Neuronal stem cell (in vitro differentiated cells): Measurements from ENCODE around the gene SUPT20HL1.

Experiments used
- DNase-seq: peaks from one replicate; pipeline ENCODE4 v3.0.0-alpha.2; 2013; ENCODE audit warnings: low spot score
- H2AFZ ChIP-seq: one replicate; pipeline ENCODE4 v1.6.1; 2013; ENCODE audit warnings: mild to moderate bottlenecking, low read length, inconsistent platforms
- H2AK5ac ChIP-seq: 2 replicates; pipeline ENCODE4 v1.6.1; 2013; ENCODE audit warnings: low read depth, mild to moderate bottlenecking, inconsistent platforms, low read length, moderate library complexity, mixed read lengths
- H2BK120ac ChIP-seq: 2 replicates; pipeline ENCODE4 v1.6.1; 2013; ENCODE audit warnings: low read depth, mild to moderate bottlenecking, inconsistent platforms, low read length, moderate library complexity, mixed read lengths
- H2BK12ac ChIP-seq: one replicate; pipeline ENCODE4 v1.6.1; 2013; ENCODE audit warnings: low read length, inconsistent platforms
- H2BK15ac ChIP-seq: 2 replicates; pipeline ENCODE4 v1.6.1; 2013; ENCODE audit warnings: mild to moderate bottlenecking, low read length, inconsistent platforms, mixed read lengths
- H2BK5ac ChIP-seq: one replicate; pipeline ENCODE4 v1.6.1; 2013; ENCODE audit warnings: inconsistent platforms, mild to moderate bottlenecking, low read length, moderate library complexity
- H3K14ac ChIP-seq: one replicate; pipeline ENCODE4 v1.6.1; 2013; ENCODE audit warnings: low read length, inconsistent platforms
- H3K18ac ChIP-seq: 2 replicates; pipeline ENCODE4 v1.6.1; 2013; ENCODE audit warnings: low read length, inconsistent platforms
- H3K23ac ChIP-seq: 2 replicates; pipeline ENCODE4 v1.6.1; 2013; ENCODE audit warnings: low read depth, mild to moderate bottlenecking, mixed read lengths, low read length, inconsistent platforms; ENCODE audit not compliant: poor library complexity
- H3K27ac ChIP-seq: replicated peaks from 3 replicates; pipeline ENCODE4 v1.5.1; 2013; ENCODE audit warnings: low read length, inconsistent platforms
- H3K27me3 ChIP-seq, 3 experiments: 2 replicates each; pipeline ENCODE4 v1.6.1; 2013; ENCODE audit warnings: low read length in 3 of 3, mild to moderate bottlenecking in 2 of 3, inconsistent platforms in 1 of 3, low read depth in 1 of 3, mixed read lengths in 1 of 3, moderate library complexity in 1 of 3; ENCODE audit not compliant: control insufficient read depth in 3 of 3, insufficient read depth in 3 of 3
- H3K36me3 ChIP-seq, 2 donors: replicated peaks in 1 of 2; 2 replicates each; pipeline ENCODE4 v1.6.1; 2013; ENCODE audit warnings: low read length in 2 of 2; ENCODE audit not compliant: control insufficient read depth in 2 of 2, insufficient read depth in 2 of 2
- H3K4ac ChIP-seq: 2 replicates; pipeline ENCODE4 v1.6.1; 2013; ENCODE audit warnings: inconsistent platforms, mild to moderate bottlenecking, low read length, moderate library complexity
- H3K4me1 ChIP-seq, 2 donors: 1 replicate in 1 of 2; 2 replicates in 1 of 2; pipeline ENCODE4 v1.6.1; 2013; ENCODE audit warnings: low read length in 2 of 2, low read depth in 1 of 2; ENCODE audit not compliant: control insufficient read depth in 2 of 2, insufficient read depth in 1 of 2
- H3K4me2 ChIP-seq: one replicate; pipeline ENCODE4 v1.6.1; 2013; ENCODE audit warnings: mild to moderate bottlenecking, low read length, inconsistent platforms; ENCODE audit not compliant: insufficient read depth, poor library complexity, severe bottlenecking
- H3K4me3 ChIP-seq, 2 donors: 2 replicates each; pipeline ENCODE4 v1.5.1; 2013; ENCODE audit warnings: low read length in 2 of 2, mild to moderate bottlenecking in 2 of 2, inconsistent platforms in 1 of 2, moderate library complexity in 1 of 2
- H3K79me1 ChIP-seq: one replicate; pipeline ENCODE4 v1.6.1; 2013; ENCODE audit warnings: low read depth, mild to moderate bottlenecking, inconsistent platforms, low read length, moderate library complexity
- H3K9ac ChIP-seq: one replicate; pipeline ENCODE4 v1.6.1; 2013; ENCODE audit warnings: mild to moderate bottlenecking, low read depth, low read length, inconsistent platforms; ENCODE audit not compliant: poor library complexity
- H3K9me3 ChIP-seq, 2 donors: replicated peaks in 1 of 2; 2 replicates each; pipeline versions ENCODE3 to v1.6.1; 2013; ENCODE audit warnings: low read length in 2 of 2, mild to moderate bottlenecking in 2 of 2, inconsistent platforms in 1 of 2, low read depth in 1 of 2, mixed read lengths in 1 of 2, moderate library complexity in 1 of 2; ENCODE audit not compliant: control insufficient read depth in 2 of 2, insufficient read depth in 1 of 2
- H4K8ac ChIP-seq: one replicate; pipeline ENCODE4 v1.6.1; 2013; ENCODE audit warnings: low read depth, mild to moderate bottlenecking, inconsistent platforms, low read length, moderate library complexity
- H4K91ac ChIP-seq: one replicate; pipeline ENCODE4 v1.6.1; 2013; ENCODE audit warnings: low read length, low read depth, mild to moderate bottlenecking, inconsistent platforms; ENCODE audit not compliant: poor library complexity
- WGBS, 2 donors: extraction: QIAGEN DNeasy Blood & Tissue Kit; methylation state at CpG; one replicate each; pipeline ENCODE4 v1.1.7; 2013; ENCODE audit warnings: missing lambda C conversion rate in 2 of 2, mixed read lengths in 1 of 2; ENCODE audit not compliant: insufficient read length in 2 of 2, insufficient replicate concordance in 1 of 2; ENCODE audit errors: extremely low coverage in 2 of 2; 5-methylcytosine and 5-hydroxymethylcytosine counted together

The SUPT20HL1 gene

GRCh38 chrX:24335871-24336270, 24.6 kb upstream of the SUPT20HL1 start:
- H3K27me3 ChIP-seq, result peaks cover 0 to 7% (median 0%) of the 10 kb centered on the region in 3 experiments
- H4K91ac ChIP-seq, result no peak overlapping the region
- H2AK5ac ChIP-seq, result no peak overlapping the region
- no peak overlapping the region for H3K18ac ChIP-seq
- no peak overlapping the region for H2BK5ac ChIP-seq
- H2AFZ ChIP-seq, result no peak overlapping the region
- no peaks in the 10 kb centered on the region for H3K9me3 ChIP-seq
- H2BK120ac ChIP-seq, result no peak overlapping the region
- no peak for DNase-seq
- H4K8ac ChIP-seq, result no peak overlapping the region
- no peak overlapping the region for H2BK12ac ChIP-seq
- no peak overlapping the region for H3K4me2 ChIP-seq
- no peak overlapping the region for H3K23ac ChIP-seq
- whole genome bisulfite sequencing, 2 donors, result no CpG with 5 or more reads among the region's 1 CpG
- no peak overlapping the region for H3K4me3 ChIP-seq
- no peaks in the 10 kb centered on the region for H3K36me3 ChIP-seq
- H3K4me1 ChIP-seq, result no peaks in the 10 kb centered on the region
- H3K79me1 ChIP-seq, result no peaks in the 10 kb centered on the region
- H2BK15ac ChIP-seq, result no peak overlapping the region
- H3K27ac ChIP-seq, result no peak overlapping the region
- no peak overlapping the region for H3K9ac ChIP-seq
- no peak overlapping the region for H3K4ac ChIP-seq
- H3K14ac ChIP-seq, result no peak overlapping the region

GRCh38 chrX:24339911-24340310, 20.5 kb upstream of the SUPT20HL1 start:
- H2BK120ac ChIP-seq, result no peak overlapping the region
- H3K14ac ChIP-seq, result no peak overlapping the region
- H3K9me3 ChIP-seq, result no peaks in the 10 kb centered on the region
- no peaks in the 10 kb centered on the region for H3K36me3 ChIP-seq
- DNase-seq, result no peak
- H3K27ac ChIP-seq, result no peak overlapping the region
- no peak overlapping the region for H3K4me3 ChIP-seq
- no peak overlapping the region for H3K18ac ChIP-seq
- no peak overlapping the region for H4K8ac ChIP-seq
- no peak overlapping the region for H2BK12ac ChIP-seq
- no peak overlapping the region for H3K4ac ChIP-seq
- no peak overlapping the region for H3K23ac ChIP-seq
- no peaks in the 10 kb centered on the region for H3K4me1 ChIP-seq
- H2AK5ac ChIP-seq, result no peak overlapping the region
- no peak overlapping the region for H3K4me2 ChIP-seq
- H2AFZ ChIP-seq, result no peak overlapping the region
- no peak overlapping the region for H4K91ac ChIP-seq
- no peak overlapping the region for H2BK5ac ChIP-seq
- no peaks in the 10 kb centered on the region for H3K79me1 ChIP-seq
- no peak overlapping the region for H2BK15ac ChIP-seq
- no peak overlapping the region for H3K9ac ChIP-seq
- peaks cover 0 to 22% (median 0%) of the 10 kb centered on the region in 3 experiments for H3K27me3 ChIP-seq

DNA sequence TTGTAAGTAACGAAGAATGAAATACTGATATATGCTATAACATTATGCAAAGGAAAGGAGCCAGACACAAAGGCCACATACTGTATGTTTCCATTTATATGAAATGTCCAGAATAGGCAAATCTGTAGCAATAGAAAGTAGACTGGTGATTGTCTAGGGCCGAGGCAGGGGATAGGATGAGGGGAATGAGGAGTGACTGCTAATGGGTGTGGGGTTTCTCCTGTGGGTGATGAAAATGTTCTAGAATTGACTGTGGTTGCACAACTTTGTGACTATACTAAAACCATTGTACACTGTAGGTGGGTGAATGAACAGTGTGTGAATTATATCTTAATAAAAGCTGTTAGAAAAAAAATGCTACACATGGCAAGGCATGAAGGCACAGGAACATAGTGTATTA, 19.9 kb upstream of the SUPT20HL1 start:
- Histone ChIP-seq H2AK5ac (no peak overlapping the region), H3K4me2 (no peak overlapping the region), H3K27me3 (peaks cover 0 to 28% (median 0%) of the 10 kb centered on the region in 3 experiments), H3K27ac (no peak overlapping the region), H3K9ac (no peak overlapping the region), H3K4me1 (no peaks in the 10 kb centered on the region), H3K9me3 (no peaks in the 10 kb centered on the region), H3K14ac (no peak overlapping the region), H3K4me3 (no peak overlapping the region), H3K18ac (no peak overlapping the region), H2AFZ (no peak overlapping the region), H3K4ac (no peak overlapping the region), H2BK15ac (no peak overlapping the region), H2BK12ac (no peak overlapping the region), H3K79me1 (no peaks in the 10 kb centered on the region), H4K91ac (no peak overlapping the region), H3K23ac (no peak overlapping the region), H2BK120ac (no peak overlapping the region), H2BK5ac (no peak overlapping the region), H3K36me3 (no peaks in the 10 kb centered on the region), H4K8ac (no peak overlapping the region)
- WGBS, 2 donors, result no CpG with 5 or more reads among the region's 2 CpGs
- no peak for DNase-seq

GRCh38 chrX:24341795-24342194, 18.6 kb upstream of the SUPT20HL1 start:
- Histone ChIP-seq H2AFZ (no peak overlapping the region), H3K18ac (no peak overlapping the region), H3K4me3 (no peak overlapping the region), H3K27me3 (peaks cover 0 to 33% (median 0%) of the 10 kb centered on the region in 3 experiments), H3K4me2 (no peak overlapping the region), H2BK12ac (no peak overlapping the region), H3K23ac (no peak overlapping the region), H4K91ac (no peak overlapping the region), H2BK5ac (no peak overlapping the region), H4K8ac (no peak overlapping the region), H3K4ac (no peak overlapping the region), H3K27ac (no peak overlapping the region), H3K9ac (no peak overlapping the region), H2BK120ac (no peak overlapping the region), H3K4me1 (no peaks in the 10 kb centered on the region), H3K14ac (no peak overlapping the region), H3K79me1 (no peaks in the 10 kb centered on the region), H3K9me3 (no peaks in the 10 kb centered on the region), H2BK15ac (no peak overlapping the region), H3K36me3 (no peaks in the 10 kb centered on the region), H2AK5ac (no peak overlapping the region)
- DNase-seq, result no peak
- WGBS, 2 donors, result no CpG with 5 or more reads among the region's 1 CpG
